Effector memory CD4-positive, alpha-beta T cell (primary cell): ENCODE measurements around the gene ZNHIT2.

ENCODE experiments used
- DNase-seq, 3 donors: peaks; one replicate each; pipeline ENCODE4 v3.0.0-alpha.2; 2020
- H3K27ac ChIP-seq: 2 replicates; pipeline ENCODE4 v1.7.0; 2013; ENCODE audit warnings: mild to moderate bottlenecking, low read length, moderate library complexity; ENCODE audit not compliant: insufficient read depth, poor library complexity, severe bottlenecking
- H3K27me3 ChIP-seq: replicated peaks from 2 replicates; pipeline ENCODE4 v1.7.0; 2013; ENCODE audit warnings: mild to moderate bottlenecking, low read length; ENCODE audit not compliant: insufficient read depth, control insufficient read depth, poor library complexity, severe bottlenecking
- H3K36me3 ChIP-seq: 2 replicates; pipeline ENCODE4 v1.7.0; 2013; ENCODE audit warnings: mild to moderate bottlenecking, low read length, moderate library complexity; ENCODE audit not compliant: control insufficient read depth, insufficient read depth
- H3K4me1 ChIP-seq: 2 replicates; pipeline ENCODE4 v1.7.0; 2013; ENCODE audit warnings: low read length, mild to moderate bottlenecking; ENCODE audit not compliant: control insufficient read depth, insufficient read depth, poor library complexity, severe bottlenecking
- H3K4me3 ChIP-seq: 2 replicates; pipeline ENCODE4 v1.7.0; 2013; ENCODE audit warnings: low read length, low read depth, mild to moderate bottlenecking; ENCODE audit not compliant: insufficient read depth, poor library complexity, severe bottlenecking
- H3K9me3 ChIP-seq: 2 replicates; pipeline ENCODE4 v1.7.0; 2013; ENCODE audit warnings: mild to moderate bottlenecking, low read length, moderate library complexity; ENCODE audit not compliant: control insufficient read depth
- total RNA-seq, 3 donors: gene quantifications; one replicate each; lab custom pipeline; 2026; lab: John Stamatoyannopoulos, UW

The ZNHIT2 gene
- 5.1 to 12.2 (median 9.7) reads per million in 3 donors for total RNA-seq

DNA sequence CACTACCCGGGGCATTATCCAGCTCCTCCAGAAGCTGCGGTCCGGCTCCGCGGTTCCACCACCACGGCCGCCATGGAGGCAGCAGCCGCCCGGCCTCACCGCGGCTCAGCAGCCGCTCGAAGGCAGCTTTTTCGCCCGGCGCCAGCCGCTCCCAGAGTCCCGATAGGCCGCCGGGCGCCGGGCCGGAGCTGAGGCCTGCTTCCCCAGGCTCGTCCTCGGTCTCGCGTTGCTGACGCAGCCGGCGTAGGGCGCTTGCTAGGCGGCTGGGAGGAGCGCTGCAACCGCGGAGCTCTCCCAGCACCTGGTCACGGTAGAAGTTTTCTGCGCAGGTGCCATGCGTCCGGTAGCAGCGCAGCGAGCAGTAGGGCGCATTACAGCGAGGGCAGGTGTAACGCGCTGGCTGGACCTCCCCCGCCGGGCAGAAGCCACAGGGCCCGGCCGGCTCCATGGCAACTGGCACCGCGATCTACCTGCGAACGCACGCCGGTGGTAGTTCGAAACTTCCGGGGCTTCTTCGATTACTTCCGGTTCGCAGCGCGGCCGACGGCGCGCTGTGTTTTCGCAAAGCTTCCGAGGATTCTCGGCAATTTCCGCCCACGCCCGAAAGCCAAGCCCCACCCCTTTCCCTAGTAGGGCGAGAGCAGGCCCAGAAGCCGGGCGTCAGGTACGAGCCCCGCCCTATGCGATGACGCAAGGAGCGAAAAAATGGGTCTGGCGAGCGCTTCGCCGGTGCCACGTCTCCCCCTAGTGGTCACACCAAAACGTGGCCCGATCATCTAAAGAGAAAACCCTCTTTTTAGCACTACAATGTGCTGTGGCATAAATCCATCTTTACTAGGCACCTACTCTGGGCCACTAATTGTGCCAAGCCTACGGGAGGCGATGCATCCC is at the start of gene ZNHIT2:
ZNHIT2 (minus strand) TSS at position 496 of the 891 bp plus-strand sequence; CDS start at position 448, 48 bp downstream.
- peak within 1 kb of the TSS; percentile 72 for H3K4me3 ChIP-seq
- DNase-seq: peak; percentile 99 to 100 (median 100)
- no peaks in the 10 kb centered on the region for H3K27me3 ChIP-seq
- H3K9me3 ChIP-seq: no peaks in the 10 kb centered on the region
- peaks cover 38% of the 10 kb centered on the region for H3K36me3 ChIP-seq
- peaks cover 36% of the 10 kb centered on the region for H3K4me1 ChIP-seq
- peak within 1 kb of the TSS; percentile 92 for H3K27ac ChIP-seq

GRCh38 chr11:65166893-65167292 is 49.4 kb upstream of the ZNHIT2 start:
- Histone ChIP-seq H3K27ac (no peak overlapping the region), H3K9me3 (no peaks in the 10 kb centered on the region), H3K36me3 (no peaks in the 10 kb centered on the region), H3K4me1 (no peaks in the 10 kb centered on the region), H3K4me3 (no peak overlapping the region), H3K27me3 (no peaks in the 10 kb centered on the region)
- DNase-seq: no peak

DNA sequence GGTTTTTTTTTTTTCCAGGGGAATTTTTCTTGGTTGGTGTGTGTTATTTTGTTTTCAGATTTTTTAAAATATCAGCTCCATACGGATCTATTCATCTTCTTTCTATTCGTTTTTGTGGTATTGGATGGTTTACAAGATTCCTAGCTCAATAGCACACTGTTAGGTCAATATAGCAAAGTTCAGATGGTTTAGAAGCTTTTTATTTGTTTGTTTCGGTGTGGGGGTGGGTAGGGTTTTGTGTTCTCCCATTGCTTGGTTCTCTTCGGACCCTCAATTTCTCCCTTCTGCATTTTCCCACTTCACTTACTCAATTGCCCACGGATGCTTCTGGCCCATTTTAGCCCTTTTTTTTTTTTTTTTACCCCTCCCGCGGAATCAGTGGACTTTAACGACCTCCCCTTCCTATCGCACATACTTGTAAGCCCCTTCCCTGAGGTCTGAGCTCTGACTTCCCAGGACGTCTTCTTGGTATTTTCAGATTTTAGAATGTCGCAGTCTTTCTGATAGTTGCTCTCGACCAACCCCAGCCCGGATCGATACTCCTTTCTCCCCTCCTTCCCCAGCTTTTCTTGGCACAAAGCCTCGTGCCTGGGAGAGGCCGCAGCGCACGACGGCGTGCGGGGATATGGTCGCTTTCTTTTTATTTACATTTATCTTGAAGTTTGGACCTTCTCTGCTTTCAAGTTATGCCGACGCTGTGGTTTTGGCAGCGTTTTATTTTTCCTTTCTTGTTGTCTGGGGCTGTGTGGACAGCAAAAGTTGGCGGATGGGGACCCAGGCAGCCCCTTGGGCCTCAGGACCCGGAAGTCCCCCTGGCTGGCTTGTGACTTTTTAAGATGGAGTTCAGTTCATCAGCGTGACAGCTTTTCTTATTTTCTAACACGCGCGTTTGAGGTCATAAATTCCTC is 48.2 kb upstream of the ZNHIT2 start:
- H3K4me3 ChIP-seq: no peak overlapping the region
- no peak overlapping the region for H3K27ac ChIP-seq
- no peaks in the 10 kb centered on the region for H3K36me3 ChIP-seq
- no peaks in the 10 kb centered on the region for H3K9me3 ChIP-seq
- H3K4me1 ChIP-seq: no peaks in the 10 kb centered on the region
- H3K27me3 ChIP-seq: no peaks in the 10 kb centered on the region
- DNase-seq: no peak

- Histone ChIP-seq H3K4me3 (no peak overlapping the region), H3K36me3 (no peaks in the 10 kb centered on the region), H3K9me3 (no peaks in the 10 kb centered on the region), H3K4me1 (no peaks in the 10 kb centered on the region), H3K27me3 (no peaks in the 10 kb centered on the region), H3K27ac (no peak overlapping the region)
- DNase-seq: no peak
These were observed 46.2 kb upstream of the ZNHIT2 start for GRCh38 chr11:65163684-65164083.

DNA sequence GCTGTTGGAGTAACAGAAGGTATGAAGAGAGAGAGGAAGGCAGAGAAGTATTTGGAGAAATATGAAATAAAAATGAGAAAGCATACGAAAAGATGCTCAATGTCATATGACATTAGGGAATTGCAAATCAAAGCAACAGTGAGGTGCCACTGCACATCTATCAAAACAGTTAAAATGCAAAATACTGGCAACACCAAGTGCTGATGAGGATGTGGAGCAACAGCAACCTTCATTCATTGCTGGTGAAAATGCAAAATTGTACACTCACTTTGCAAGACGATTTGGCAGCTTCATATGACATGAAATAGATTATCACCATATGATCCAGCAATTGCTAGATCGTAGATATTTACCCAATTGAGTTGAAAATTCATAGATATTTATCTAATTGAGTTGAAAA is 43.1 kb upstream of the ZNHIT2 start:
- no peaks in the 10 kb centered on the region for H3K27me3 ChIP-seq
- H3K4me1 ChIP-seq: no peaks in the 10 kb centered on the region
- DNase-seq: no peak
- no peak overlapping the region for H3K4me3 ChIP-seq
- no peaks in the 10 kb centered on the region for H3K9me3 ChIP-seq
- no peaks in the 10 kb centered on the region for H3K36me3 ChIP-seq
- no peak overlapping the region for H3K27ac ChIP-seq

GRCh38 chr11:65159012-65159411 is 41.5 kb upstream of the ZNHIT2 start:
- Histone ChIP-seq H3K9me3 (no peaks in the 10 kb centered on the region), H3K27me3 (no peaks in the 10 kb centered on the region), H3K4me3 (no peak overlapping the region), H3K36me3 (no peaks in the 10 kb centered on the region), H3K27ac (no peak overlapping the region), H3K4me1 (no peaks in the 10 kb centered on the region)
- no peak for DNase-seq

- H3K4me1 ChIP-seq: no peaks in the 10 kb centered on the region
- no peak overlapping the region for H3K27ac ChIP-seq
- DNase-seq: no peak
- H3K36me3 ChIP-seq: no peaks in the 10 kb centered on the region
- no peaks in the 10 kb centered on the region for H3K9me3 ChIP-seq
- H3K27me3 ChIP-seq: no peaks in the 10 kb centered on the region
- no peak overlapping the region for H3K4me3 ChIP-seq
These were observed 39.8 kb upstream of the ZNHIT2 start for GRCh38 chr11:65157336-65157735.

DNA sequence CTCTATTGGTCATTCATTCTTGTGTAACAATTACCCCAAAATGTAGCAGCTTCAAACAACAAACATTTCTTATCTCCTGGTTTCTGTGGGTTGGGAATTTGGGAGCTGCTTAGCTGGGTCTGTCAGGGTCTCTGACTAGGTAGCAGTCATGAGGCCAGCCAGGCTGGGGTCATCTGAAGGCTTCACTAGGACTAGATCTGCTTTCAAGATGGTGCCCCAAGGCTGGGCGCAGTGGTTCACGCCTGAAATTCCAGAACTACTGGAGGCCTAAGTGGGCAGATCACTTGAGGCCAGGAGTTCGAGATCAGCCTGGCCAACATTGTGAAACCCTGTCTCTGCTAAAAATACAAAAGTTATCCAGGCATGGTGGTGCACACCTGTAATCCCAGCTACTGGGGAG is 39.4 kb upstream of the ZNHIT2 start:
- H3K4me1 ChIP-seq: no peaks in the 10 kb centered on the region
- no peak overlapping the region for H3K4me3 ChIP-seq
- no peaks in the 10 kb centered on the region for H3K27me3 ChIP-seq
- DNase-seq: no peak
- no peaks in the 10 kb centered on the region for H3K36me3 ChIP-seq
- H3K27ac ChIP-seq: no peak overlapping the region
- no peaks in the 10 kb centered on the region for H3K9me3 ChIP-seq

DNA sequence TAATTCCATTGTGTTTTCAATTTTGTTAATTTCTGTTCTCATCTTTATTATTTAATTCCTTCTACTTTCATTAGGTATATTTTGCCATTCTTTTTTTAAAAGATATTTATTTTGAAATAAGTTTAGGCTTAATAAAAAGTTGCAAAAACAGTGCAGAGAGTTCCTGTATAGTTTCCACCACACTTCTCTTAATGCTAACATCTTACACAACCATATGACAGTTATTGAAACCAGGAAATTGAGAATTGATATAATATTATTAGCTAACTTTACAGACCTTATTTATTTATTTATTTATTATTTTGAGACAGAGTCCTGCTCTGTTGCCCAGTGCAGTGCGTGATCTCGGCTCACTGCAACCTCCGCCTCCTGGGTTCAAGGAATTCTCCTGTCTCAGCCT is 38.8 kb upstream of the ZNHIT2 start:
- Histone ChIP-seq H3K4me3 (no peak overlapping the region), H3K4me1 (no peaks in the 10 kb centered on the region)

DNA sequence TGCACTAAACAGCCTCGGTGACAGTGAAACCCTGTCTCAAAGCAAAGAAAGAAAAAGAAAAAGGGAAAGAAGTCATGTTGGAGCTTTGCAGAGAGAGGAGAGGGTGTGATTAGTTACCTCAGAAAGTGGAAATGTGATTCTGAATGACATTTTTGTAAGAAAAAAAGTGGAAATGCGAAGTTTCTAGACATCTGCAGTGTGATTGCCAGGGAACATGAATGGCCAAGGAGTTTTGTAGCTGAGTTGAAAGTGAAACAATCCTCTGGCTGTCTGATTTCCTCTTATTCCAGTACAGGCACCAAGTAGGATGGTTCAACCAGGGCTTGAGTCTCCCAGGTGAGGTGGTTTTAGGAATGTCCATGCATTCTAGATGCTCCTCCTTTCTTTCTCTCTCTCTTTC is 34.6 kb upstream of the ZNHIT2 start:
- no peak for DNase-seq
- Histone ChIP-seq H3K4me3 (no peak overlapping the region), H3K36me3 (no peaks in the 10 kb centered on the region), H3K4me1 (no peaks in the 10 kb centered on the region), H3K27me3 (no peaks in the 10 kb centered on the region), H3K27ac (no peak overlapping the region), H3K9me3 (no peaks in the 10 kb centered on the region)

More for the DNA sequence above, 38.8 kb upstream of the ZNHIT2 start:
- no peaks in the 10 kb centered on the region for H3K9me3 ChIP-seq
- no peak overlapping the region for H3K27ac ChIP-seq
- no peaks in the 10 kb centered on the region for H3K27me3 ChIP-seq
- DNase-seq: no peak
- H3K36me3 ChIP-seq: no peaks in the 10 kb centered on the region
